Liver (tissue), 9 donors: Measurements from ENCODE around the gene SERPINB2. TPM values are rescaled to one million over a fixed set of nuclear protein-coding genes. Genes with fewer than 3 reads are reported as not detected.

Experiments
- DNase-seq: peaks from one replicate; pipeline ENCODE4 v3.0.0-alpha.2; 2017; ENCODE audit warnings: low spot score
- H3K27ac ChIP-seq, 2 donors: one replicate each; pipeline ENCODE4 v1.7.0; 2013; ENCODE audit warnings: inconsistent platforms in 2 of 2, low read length in 2 of 2, control low read depth in 1 of 2, low read depth in 1 of 2, mild to moderate bottlenecking in 1 of 2
- H3K27me3 ChIP-seq, 4 donors: one replicate each; pipeline versions ENCODE4 v1.6.1 to v1.7.0; 2013; ENCODE audit warnings: low read length in 3 of 4, inconsistent platforms in 1 of 4, mild to moderate bottlenecking in 1 of 4, moderate library complexity in 1 of 4; ENCODE audit not compliant: control insufficient read depth in 4 of 4, insufficient read depth in 4 of 4
- H3K36me3 ChIP-seq, 4 donors: one replicate each; pipeline versions ENCODE4 v1.6.1 to v1.7.0; 2013; ENCODE audit warnings: low read length in 3 of 4, mild to moderate bottlenecking in 3 of 4, low read depth in 1 of 4, moderate library complexity in 1 of 4; ENCODE audit not compliant: control insufficient read depth in 4 of 4, insufficient read depth in 3 of 4
- H3K4me1 ChIP-seq, 4 donors: one replicate each; pipeline versions ENCODE4 v1.6.1 to v1.7.0; 2013; ENCODE audit warnings: low read length in 3 of 4, mild to moderate bottlenecking in 3 of 4, moderate library complexity in 1 of 4; ENCODE audit not compliant: control insufficient read depth in 4 of 4, insufficient read depth in 4 of 4
- H3K4me3 ChIP-seq, 3 donors: one replicate each; pipeline versions ENCODE4 v1.6.1 to v1.7.0; 2013; ENCODE audit warnings: low read length in 3 of 3, control low read depth in 1 of 3, low read depth in 1 of 3, mild to moderate bottlenecking in 1 of 3
- H3K9ac ChIP-seq, 2 donors: one replicate each; pipeline ENCODE4 v1.7.0; 2013; ENCODE audit warnings: low read length in 2 of 2, mild to moderate bottlenecking in 2 of 2, moderate library complexity in 2 of 2, control low read depth in 1 of 2, low read depth in 1 of 2
- H3K9me3 ChIP-seq, 4 donors: one replicate each; pipeline versions ENCODE4 v1.6.1 to v1.7.0; 2013; ENCODE audit warnings: low read length in 3 of 4; ENCODE audit not compliant: control insufficient read depth in 4 of 4
- EGR1 ChIP-seq, 2 donors: IDR thresholded peaks; 2 replicates each; pipeline ENCODE4 v1.6.1; 2016 to 2018; ENCODE audit warnings: antibody characterized with exemption in 2 of 2, low read depth in 2 of 2
- FOXA1 ChIP-seq: IDR thresholded peaks from 2 replicates; pipeline ENCODE4 v1.6.1; 2016; ENCODE audit warnings: antibody characterized with exemption
- FOXA2 ChIP-seq: IDR thresholded peaks from 2 replicates; pipeline ENCODE4 v1.6.1; 2016; ENCODE audit warnings: antibody characterized with exemption
- GABPA ChIP-seq, 2 donors: IDR thresholded peaks in 1 of 2; conservative IDR thresholded peaks in 1 of 2; 2 replicates each; pipeline ENCODE4 v1.6.1; 2016; ENCODE audit warnings: antibody characterized with exemption in 2 of 2, mild to moderate bottlenecking in 1 of 2, moderate library complexity in 1 of 2
- HNF4A ChIP-seq, 2 donors: conservative IDR thresholded peaks; 2 replicates each; pipeline ENCODE4 v1.6.1; 2016; ENCODE audit warnings: antibody characterized with exemption in 2 of 2, mild to moderate bottlenecking in 2 of 2
- JUND ChIP-seq, 2 donors: IDR thresholded peaks; 2 replicates each; pipeline ENCODE4 v1.6.1; 2016; ENCODE audit warnings: antibody characterized with exemption in 2 of 2
- NR2F2 ChIP-seq: IDR thresholded peaks from 2 replicates; pipeline ENCODE4 v1.6.1; 2016; ENCODE audit warnings: antibody characterized with exemption
- RAD21 ChIP-seq, 2 donors: IDR thresholded peaks; 2 replicates each; pipeline ENCODE4 v1.6.1; 2016; ENCODE audit warnings: antibody characterized with exemption in 2 of 2, mild to moderate bottlenecking in 2 of 2
- RXRA ChIP-seq, 2 donors: IDR thresholded peaks; 2 replicates each; pipeline ENCODE4 v1.6.1; 2017 to 2018; ENCODE audit warnings: antibody characterized with exemption in 2 of 2, mild to moderate bottlenecking in 1 of 2
- SP1 ChIP-seq: IDR thresholded peaks from 2 replicates; pipeline ENCODE4 v1.6.1; 2018; ENCODE audit warnings: antibody characterized with exemption, mild to moderate bottlenecking
- TAF1 ChIP-seq: conservative IDR thresholded peaks from 2 replicates; pipeline ENCODE4 v1.6.1; 2016; ENCODE audit warnings: antibody characterized with exemption, mild to moderate bottlenecking
- YY1 ChIP-seq: IDR thresholded peaks from 2 replicates; pipeline ENCODE4 v1.6.1; 2016; ENCODE audit warnings: antibody characterized with exemption, mild to moderate bottlenecking
- WGBS: extraction: QIAGEN DNeasy Blood & Tissue Kit; methylation state at CpG from one replicate; pipeline ENCODE4 v1.1.7; 2013; 5-methylcytosine and 5-hydroxymethylcytosine counted together
- polyA plus RNA-seq, 2 donors: library from polyadenylated mRNA; stranded (reverse) in 1 of 2; unstranded in 1 of 2; fragments of 200-250 nt in 1 of 2; fragments of >200 nt in 1 of 2; fragmentation: Nextera tagmentation in 1 of 2; extraction: Ambion mirVana in 1 of 2; gene quantifications; one replicate each; pipeline versions ENCODE4 v1.2.1 to v1.2.3, GENCODE V29; 2013 to 2015
- total RNA-seq, 2 donors: library from RNA; depleted of rRNA; stranded (reverse); fragments of >200 nt; gene quantifications; one replicate each; pipeline ENCODE4 v1.2.3, GENCODE V29; 2014
- TF ChIP-seq, protein P1 (sequence below): IDR thresholded peaks from 2 replicates; pipeline ENCODE4 v1.6.1; 2016; ENCODE audit warnings: antibody characterized with exemption
- TF ChIP-seq, protein P2 (sequence below): IDR thresholded peaks from 2 replicates; pipeline ENCODE4 v1.6.1; 2016; ENCODE audit warnings: antibody characterized with exemption, mild to moderate bottlenecking
- TF ChIP-seq, protein P3 (sequence below): IDR thresholded peaks from 2 replicates; pipeline ENCODE4 v1.6.1; 2016; ENCODE audit warnings: antibody characterized with exemption
- TF ChIP-seq, protein P4 (sequence below): IDR thresholded peaks from 2 replicates; pipeline ENCODE4 v1.6.1; 2016; ENCODE audit warnings: antibody characterized with exemption
- TF ChIP-seq, protein P5 (sequence below): fragments of 150-350 bp; IDR thresholded peaks from 2 replicates; pipeline ENCODE4 v1.5.1; 2017; ENCODE audit warnings: improper control_type of control experiment, low read depth, low read length; ENCODE audit not compliant: missing input control
- donor health status: healthy.
- donor health status: healthy.
- donor health status: healthy.
- donor health status: healthy.
- donor health status: healthy.

SERPINB2 gene
- total and polyA plus RNA-seq, 4 donors = 0.02 to 1.7 TPM; not detected in 2

DNA sequence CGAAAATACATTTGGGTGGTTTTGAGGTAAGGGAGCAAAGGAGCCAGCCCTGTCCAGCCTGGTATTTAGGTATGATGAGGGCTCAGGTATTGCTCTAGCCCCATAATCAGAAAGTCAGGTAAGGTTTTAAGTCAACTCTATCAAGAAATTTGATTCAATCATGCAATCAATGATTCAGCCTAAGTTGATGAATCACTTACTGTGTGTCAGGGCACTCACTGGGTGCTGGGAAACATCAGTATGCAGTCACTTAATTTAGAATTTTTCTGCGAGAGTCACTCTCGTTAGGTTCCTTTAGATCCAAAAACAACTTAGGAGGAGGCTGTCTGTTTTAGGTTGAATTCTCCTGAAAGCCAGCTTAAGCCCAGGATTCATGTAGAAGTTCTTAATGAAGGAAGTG lies 17.7 kb upstream of the SERPINB2 start:
- H3K27me3 ChIP-seq = no peaks in the 10 kb centered on the region
- H3K4me1 ChIP-seq = no peaks in the 10 kb centered on the region
- H3K36me3 ChIP-seq = no peaks in the 10 kb centered on the region
- H3K9me3 ChIP-seq = no peaks in the 10 kb centered on the region
- H3K4me3 ChIP-seq = no peak overlapping the region
- H3K9ac ChIP-seq = no peak overlapping the region
- no peak for DNase-seq
- TF ChIP-seq JUND (IDR thresholded peaks at IDR 0.05) (no peak), GABPA (IDR thresholded peaks at IDR 0.05 in 1 of 2, conservative IDR thresholded peaks at IDR 0.05 in 1 of 2) (no peak), SP1 (no peak), FOXA2 (no peak), YY1 (no peak), EGR1 (IDR thresholded peaks at IDR 0.05; ENCODE audit: low read depth in 2 of 2) (no peak), HNF4A (conservative IDR thresholded peaks at IDR 0.05) (no peak), NR2F2 (no peak), RAD21 (IDR thresholded peaks at IDR 0.05) (no peak)
- TF ChIP-seq, protein P1, sequence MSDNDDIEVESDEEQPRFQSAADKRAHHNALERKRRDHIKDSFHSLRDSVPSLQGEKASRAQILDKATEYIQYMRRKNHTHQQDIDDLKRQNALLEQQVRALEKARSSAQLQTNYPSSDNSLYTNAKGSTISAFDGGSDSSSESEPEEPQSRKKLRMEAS = no peak
- TF ChIP-seq, protein P2, sequence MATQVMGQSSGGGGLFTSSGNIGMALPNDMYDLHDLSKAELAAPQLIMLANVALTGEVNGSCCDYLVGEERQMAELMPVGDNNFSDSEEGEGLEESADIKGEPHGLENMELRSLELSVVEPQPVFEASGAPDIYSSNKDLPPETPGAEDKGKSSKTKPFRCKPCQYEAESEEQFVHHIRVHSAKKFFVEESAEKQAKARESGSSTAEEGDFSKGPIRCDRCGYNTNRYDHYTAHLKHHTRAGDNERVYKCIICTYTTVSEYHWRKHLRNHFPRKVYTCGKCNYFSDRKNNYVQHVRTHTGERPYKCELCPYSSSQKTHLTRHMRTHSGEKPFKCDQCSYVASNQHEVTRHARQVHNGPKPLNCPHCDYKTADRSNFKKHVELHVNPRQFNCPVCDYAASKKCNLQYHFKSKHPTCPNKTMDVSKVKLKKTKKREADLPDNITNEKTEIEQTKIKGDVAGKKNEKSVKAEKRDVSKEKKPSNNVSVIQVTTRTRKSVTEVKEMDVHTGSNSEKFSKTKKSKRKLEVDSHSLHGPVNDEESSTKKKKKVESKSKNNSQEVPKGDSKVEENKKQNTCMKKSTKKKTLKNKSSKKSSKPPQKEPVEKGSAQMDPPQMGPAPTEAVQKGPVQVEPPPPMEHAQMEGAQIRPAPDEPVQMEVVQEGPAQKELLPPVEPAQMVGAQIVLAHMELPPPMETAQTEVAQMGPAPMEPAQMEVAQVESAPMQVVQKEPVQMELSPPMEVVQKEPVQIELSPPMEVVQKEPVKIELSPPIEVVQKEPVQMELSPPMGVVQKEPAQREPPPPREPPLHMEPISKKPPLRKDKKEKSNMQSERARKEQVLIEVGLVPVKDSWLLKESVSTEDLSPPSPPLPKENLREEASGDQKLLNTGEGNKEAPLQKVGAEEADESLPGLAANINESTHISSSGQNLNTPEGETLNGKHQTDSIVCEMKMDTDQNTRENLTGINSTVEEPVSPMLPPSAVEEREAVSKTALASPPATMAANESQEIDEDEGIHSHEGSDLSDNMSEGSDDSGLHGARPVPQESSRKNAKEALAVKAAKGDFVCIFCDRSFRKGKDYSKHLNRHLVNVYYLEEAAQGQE = no peak
- TF ChIP-seq, protein P3, sequence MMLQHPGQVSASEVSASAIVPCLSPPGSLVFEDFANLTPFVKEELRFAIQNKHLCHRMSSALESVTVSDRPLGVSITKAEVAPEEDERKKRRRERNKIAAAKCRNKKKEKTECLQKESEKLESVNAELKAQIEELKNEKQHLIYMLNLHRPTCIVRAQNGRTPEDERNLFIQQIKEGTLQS = no peak
- TF ChIP-seq, protein P4, sequence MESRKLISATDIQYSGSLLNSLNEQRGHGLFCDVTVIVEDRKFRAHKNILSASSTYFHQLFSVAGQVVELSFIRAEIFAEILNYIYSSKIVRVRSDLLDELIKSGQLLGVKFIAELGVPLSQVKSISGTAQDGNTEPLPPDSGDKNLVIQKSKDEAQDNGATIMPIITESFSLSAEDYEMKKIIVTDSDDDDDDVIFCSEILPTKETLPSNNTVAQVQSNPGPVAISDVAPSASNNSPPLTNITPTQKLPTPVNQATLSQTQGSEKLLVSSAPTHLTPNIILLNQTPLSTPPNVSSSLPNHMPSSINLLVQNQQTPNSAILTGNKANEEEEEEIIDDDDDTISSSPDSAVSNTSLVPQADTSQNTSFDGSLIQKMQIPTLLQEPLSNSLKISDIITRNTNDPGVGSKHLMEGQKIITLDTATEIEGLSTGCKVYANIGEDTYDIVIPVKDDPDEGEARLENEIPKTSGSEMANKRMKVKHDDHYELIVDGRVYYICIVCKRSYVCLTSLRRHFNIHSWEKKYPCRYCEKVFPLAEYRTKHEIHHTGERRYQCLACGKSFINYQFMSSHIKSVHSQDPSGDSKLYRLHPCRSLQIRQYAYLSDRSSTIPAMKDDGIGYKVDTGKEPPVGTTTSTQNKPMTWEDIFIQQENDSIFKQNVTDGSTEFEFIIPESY = no peak
- TF ChIP-seq, protein P5, sequence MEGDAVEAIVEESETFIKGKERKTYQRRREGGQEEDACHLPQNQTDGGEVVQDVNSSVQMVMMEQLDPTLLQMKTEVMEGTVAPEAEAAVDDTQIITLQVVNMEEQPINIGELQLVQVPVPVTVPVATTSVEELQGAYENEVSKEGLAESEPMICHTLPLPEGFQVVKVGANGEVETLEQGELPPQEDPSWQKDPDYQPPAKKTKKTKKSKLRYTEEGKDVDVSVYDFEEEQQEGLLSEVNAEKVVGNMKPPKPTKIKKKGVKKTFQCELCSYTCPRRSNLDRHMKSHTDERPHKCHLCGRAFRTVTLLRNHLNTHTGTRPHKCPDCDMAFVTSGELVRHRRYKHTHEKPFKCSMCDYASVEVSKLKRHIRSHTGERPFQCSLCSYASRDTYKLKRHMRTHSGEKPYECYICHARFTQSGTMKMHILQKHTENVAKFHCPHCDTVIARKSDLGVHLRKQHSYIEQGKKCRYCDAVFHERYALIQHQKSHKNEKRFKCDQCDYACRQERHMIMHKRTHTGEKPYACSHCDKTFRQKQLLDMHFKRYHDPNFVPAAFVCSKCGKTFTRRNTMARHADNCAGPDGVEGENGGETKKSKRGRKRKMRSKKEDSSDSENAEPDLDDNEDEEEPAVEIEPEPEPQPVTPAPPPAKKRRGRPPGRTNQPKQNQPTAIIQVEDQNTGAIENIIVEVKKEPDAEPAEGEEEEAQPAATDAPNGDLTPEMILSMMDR = no peak
- H3K27ac ChIP-seq = no peak overlapping the region
- WGBS = 86% methylated on average over 3 of the region's 3 CpGs

DNA sequence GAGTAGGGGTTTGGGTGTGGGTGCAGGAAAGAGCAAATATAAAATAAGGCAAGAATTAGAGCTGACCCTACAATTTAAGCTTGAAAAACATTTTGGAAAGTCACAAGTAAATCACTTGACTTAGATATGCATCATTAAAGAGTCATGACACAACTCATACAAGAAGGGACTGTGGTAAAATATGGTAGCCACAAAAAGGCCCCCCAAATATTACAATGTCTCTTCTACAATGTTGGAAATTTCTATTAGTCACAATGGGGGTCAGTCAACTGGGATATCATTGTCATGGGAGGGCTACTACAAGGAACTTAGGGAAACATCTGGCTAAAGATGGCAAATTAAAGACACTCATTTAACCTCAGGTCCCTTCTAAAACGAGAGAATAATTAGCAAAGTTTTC lies 15.7 kb upstream of the SERPINB2 start:
- no peak overlapping the region for H3K27ac ChIP-seq
- H3K36me3 ChIP-seq = no peaks in the 10 kb centered on the region
- TF ChIP-seq EGR1 (IDR thresholded peaks at IDR 0.05; ENCODE audit: low read depth in 2 of 2) (no peak), FOXA1 (no peak), TAF1 (no peak), RXRA (IDR thresholded peaks at IDR 0.05) (no peak), YY1 (no peak)
- TF ChIP-seq, protein P2 = no peak
- 40% methylated on average over 1 of the region's 1 CpG for WGBS
- H3K9me3 ChIP-seq = no peaks in the 10 kb centered on the region
- no peak for DNase-seq
- H3K9ac ChIP-seq = no peak overlapping the region
- H3K4me3 ChIP-seq = no peak overlapping the region
- no peaks in the 10 kb centered on the region for H3K4me1 ChIP-seq
- H3K27me3 ChIP-seq = no peaks in the 10 kb centered on the region
